Retinal pigment epithelial cell (primary cell): Measurements from ENCODE around the gene TRPM8.

ENCODE experiments used
- DNase-seq: peaks from one replicate; pipeline ENCODE4 v3.0.0-alpha.2; 2010; ENCODE audit warnings: low read depth
- H3K4me3 ChIP-seq: 2 replicates; pipeline ENCODE4 v1.5.1; 2011; ENCODE audit warnings: mild to moderate bottlenecking, low read length, control low read depth, moderate library complexity
- TF ChIP-seq, protein P1 (sequence below): conservative IDR thresholded peaks from 2 replicates; pipeline ENCODE4 v1.5.1; 2011; ENCODE audit warnings: low read depth, low read length, control low read depth, inconsistent platforms

Gene TRPM8

DNA sequence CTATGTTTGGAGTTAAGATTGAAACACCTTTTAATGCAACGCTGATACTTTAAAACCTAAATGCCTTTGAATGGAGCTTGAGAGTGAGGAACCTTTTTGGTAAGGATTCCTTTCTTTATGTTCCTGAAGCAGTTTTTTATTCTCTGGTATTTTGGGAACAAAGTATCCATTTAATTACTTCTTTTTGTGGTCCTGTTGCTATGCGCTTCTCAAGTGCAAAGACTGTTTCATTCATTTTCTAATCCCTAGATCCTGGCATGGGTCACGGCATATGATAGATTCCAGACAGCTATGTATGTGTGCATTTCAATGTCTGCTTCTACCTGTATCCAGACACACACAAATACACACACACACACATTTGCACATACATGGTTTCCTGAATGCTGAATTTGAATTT lies 28.0 kb downstream of the TRPM8 start:
- DNase-seq = no peak
- H3K4me3 ChIP-seq = no peak overlapping the region
- TF ChIP-seq, protein P1, sequence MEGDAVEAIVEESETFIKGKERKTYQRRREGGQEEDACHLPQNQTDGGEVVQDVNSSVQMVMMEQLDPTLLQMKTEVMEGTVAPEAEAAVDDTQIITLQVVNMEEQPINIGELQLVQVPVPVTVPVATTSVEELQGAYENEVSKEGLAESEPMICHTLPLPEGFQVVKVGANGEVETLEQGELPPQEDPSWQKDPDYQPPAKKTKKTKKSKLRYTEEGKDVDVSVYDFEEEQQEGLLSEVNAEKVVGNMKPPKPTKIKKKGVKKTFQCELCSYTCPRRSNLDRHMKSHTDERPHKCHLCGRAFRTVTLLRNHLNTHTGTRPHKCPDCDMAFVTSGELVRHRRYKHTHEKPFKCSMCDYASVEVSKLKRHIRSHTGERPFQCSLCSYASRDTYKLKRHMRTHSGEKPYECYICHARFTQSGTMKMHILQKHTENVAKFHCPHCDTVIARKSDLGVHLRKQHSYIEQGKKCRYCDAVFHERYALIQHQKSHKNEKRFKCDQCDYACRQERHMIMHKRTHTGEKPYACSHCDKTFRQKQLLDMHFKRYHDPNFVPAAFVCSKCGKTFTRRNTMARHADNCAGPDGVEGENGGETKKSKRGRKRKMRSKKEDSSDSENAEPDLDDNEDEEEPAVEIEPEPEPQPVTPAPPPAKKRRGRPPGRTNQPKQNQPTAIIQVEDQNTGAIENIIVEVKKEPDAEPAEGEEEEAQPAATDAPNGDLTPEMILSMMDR = no peak

- DNase-seq = no peak
- H3K4me3 ChIP-seq = no peak overlapping the region
- TF ChIP-seq, protein P1 = no peak
Measured at GRCh38 chr2:233950078-233950825, 33.1 kb downstream of the TRPM8 start.

GRCh38 chr2:233952335-233952734 lies 35.2 kb downstream of the TRPM8 start:
- no peak for DNase-seq
- TF ChIP-seq, protein P1 = no peak
- no peak overlapping the region for H3K4me3 ChIP-seq

- no peak for DNase-seq
- no peak overlapping the region for H3K4me3 ChIP-seq
- TF ChIP-seq, protein P1 = no peak
Measured at GRCh38 chr2:233953087-233953801, 36.1 kb downstream of the TRPM8 start.

GRCh38 chr2:233960203-233960602 lies 43.0 kb downstream of the TRPM8 start:
- no peak for DNase-seq
- TF ChIP-seq, protein P1 = no peak
- H3K4me3 ChIP-seq = no peak overlapping the region

- TF ChIP-seq, protein P1 = no peak
- H3K4me3 ChIP-seq = no peak overlapping the region
- DNase-seq = no peak
Measured at GRCh38 chr2:233961905-233962304, 44.7 kb downstream of the TRPM8 start.

GRCh38 chr2:233964581-233964980 lies 47.4 kb downstream of the TRPM8 start:
- no peak overlapping the region for H3K4me3 ChIP-seq
- TF ChIP-seq, protein P1 = no peak
- DNase-seq = no peak
